ENCODE data around the gene ATP6V0A4. TPM values are rescaled to one million over a fixed set of nuclear protein-coding genes. Genes with fewer than 3 reads are reported as not detected.

ATP6V0A4 gene
- total and polyA plus RNA-seq, 3 experiments from 2014 or later = not detected

DNA sequence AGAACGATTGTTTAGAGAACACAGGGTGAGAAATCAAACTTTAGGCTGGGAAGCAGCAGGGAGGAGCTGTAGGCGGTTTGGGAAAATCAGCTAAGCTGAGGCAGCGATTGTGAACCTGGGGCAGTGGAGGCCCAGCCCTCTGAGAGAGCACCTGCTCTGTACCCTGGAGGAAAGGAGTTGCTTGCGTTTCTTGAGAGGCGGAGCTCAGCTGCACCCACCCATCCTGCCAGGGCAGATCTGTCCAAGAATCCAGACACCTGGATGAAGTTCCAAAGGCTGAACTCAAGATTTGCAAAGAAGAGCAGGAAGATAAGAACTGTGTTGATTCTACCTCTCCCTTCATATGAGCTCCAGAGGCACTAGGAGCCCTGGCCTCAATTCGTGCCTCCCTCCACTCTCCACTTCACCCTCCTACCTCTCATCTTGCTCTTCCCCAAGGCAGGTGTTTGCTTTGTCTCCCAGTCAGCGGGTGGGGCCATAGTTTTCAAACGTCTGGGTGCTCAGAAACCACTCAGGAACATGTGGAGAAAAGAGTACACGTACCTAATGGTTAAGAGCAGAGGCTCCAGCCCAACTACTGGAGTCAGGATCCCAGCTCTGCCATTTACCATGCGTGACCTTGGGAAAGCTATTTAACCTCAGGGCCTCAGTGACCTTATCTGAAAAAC is 21.7 kb downstream of the ATP6V0A4 start:
- no peaks in the 10 kb centered on the region for H3K9me3 ChIP-seq (ENCODE audit: low read length)

DNA sequence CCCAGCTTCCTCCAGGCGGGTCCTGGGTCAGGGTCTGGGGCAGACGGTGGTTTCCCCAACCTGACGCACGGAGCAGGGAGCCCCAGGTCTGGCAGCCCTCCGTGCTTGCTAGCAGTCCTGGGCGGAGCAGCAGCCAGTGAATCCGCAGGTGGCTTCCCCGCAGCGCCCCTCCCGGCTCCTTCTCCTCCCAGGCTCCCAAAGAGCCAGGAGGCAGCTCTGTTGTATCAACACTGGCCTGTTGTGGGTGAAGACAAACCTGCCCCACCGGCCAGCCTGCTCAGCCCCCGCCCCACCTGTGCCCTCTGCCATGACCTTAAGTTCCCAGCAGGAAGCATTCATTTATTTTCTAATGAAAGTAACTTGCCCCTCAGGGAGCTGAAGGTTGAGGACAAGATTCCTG is 24.2 kb downstream of the ATP6V0A4 start:
- peaks cover 3 to 5% of the 10 kb centered on the region in 2 donors for H3K27me3 Mint-ChIP-seq
- no peak overlapping the region for H3K4me3 Mint-ChIP-seq
- peak overlapping the region in 1 of 8 donors; percentile 65 for H3K27ac Mint-ChIP-seq
- no peaks in the 10 kb centered on the region for H3K36me3 Mint-ChIP-seq
- Histone ChIP-seq H3K9me3 (ENCODE audit: low read length) (no peaks in the 10 kb centered on the region), H3K4me3 (ENCODE audit: low read length) (no peak overlapping the region), H3K27me3 (ENCODE audit: insufficient read depth, low read length, poor library complexity, severe bottlenecking) (no peaks in the 10 kb centered on the region), H3K27ac (ENCODE audit: low read depth, low read length) (no peak overlapping the region), H3K4me1 (ENCODE audit: insufficient read depth, low read length) (no peaks in the 10 kb centered on the region), H3K36me3 (ENCODE audit: insufficient read depth, low read length) (no peaks in the 10 kb centered on the region)
- ChIA-PET POLR2A (no interaction called here), CTCF (no interaction called here)
- peaks cover 0 to 5% (median 0%) of the 10 kb centered on the region in 3 donors for H3K4me1 Mint-ChIP-seq
- no peaks in the 10 kb centered on the region for H3K9me3 Mint-ChIP-seq
- no peak for DNase-seq

More for the DNA sequence above, 21.7 kb downstream of the ATP6V0A4 start:
- Histone ChIP-seq H3K4me1 (ENCODE audit: insufficient read depth, low read length) (no peaks in the 10 kb centered on the region), H3K27ac (ENCODE audit: low read depth, low read length) (no peak overlapping the region), H3K4me3 (ENCODE audit: low read length) (no peak overlapping the region), H3K36me3 (ENCODE audit: insufficient read depth, low read length) (no peaks in the 10 kb centered on the region), H3K27me3 (ENCODE audit: insufficient read depth, low read length, poor library complexity, severe bottlenecking) (no peaks in the 10 kb centered on the region)
- no peak for DNase-seq
- H3K36me3 Mint-ChIP-seq = peaks cover 0 to 3% (median 0%) of the 10 kb centered on the region in 3 donors
- H3K27me3 Mint-ChIP-seq = peaks cover 1 to 5% of the 10 kb centered on the region in 2 donors
- no peaks in the 10 kb centered on the region for H3K9me3 Mint-ChIP-seq
- peak overlapping the region in 1 of 8 donors; percentile 15 for H3K27ac Mint-ChIP-seq
- no peaks in the 10 kb centered on the region for H3K4me1 Mint-ChIP-seq
- ChIA-PET POLR2A (no interaction called here), CTCF (no interaction called here)
- no peak overlapping the region for H3K4me3 Mint-ChIP-seq

DNA sequence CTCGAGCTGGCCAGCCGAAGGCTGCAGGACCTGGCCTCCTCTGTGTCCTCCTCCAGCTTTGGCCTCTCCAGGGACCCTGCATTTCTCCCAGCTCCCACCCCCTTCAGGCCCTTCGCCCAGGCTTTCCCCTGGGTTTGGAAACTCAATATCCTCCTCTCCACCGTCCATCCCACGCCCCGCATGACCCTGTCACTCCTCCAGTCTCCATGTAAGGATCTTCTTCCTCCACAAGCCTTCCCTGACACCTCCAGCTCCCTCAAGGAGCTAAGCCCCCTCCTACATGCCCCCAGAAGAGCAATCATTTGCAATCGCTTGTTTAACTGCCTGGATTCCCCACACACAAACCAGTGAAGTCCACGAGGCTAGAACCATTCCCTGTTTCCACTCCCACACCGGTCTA is 24.8 kb downstream of the ATP6V0A4 start:
- Mint-ChIP-seq H3K27me3 (peaks cover 3 to 5% of the 10 kb centered on the region in 2 donors), H3K9me3 (no peaks in the 10 kb centered on the region), H3K4me1 (peaks cover 0 to 5% (median 0%) of the 10 kb centered on the region in 3 donors), H3K4me3 (no peak overlapping the region), H3K27ac (peak overlapping the region in 1 of 8 donors; percentile 37), H3K36me3 (no peaks in the 10 kb centered on the region)
- no peak for DNase-seq
- ChIA-PET POLR2A (no interaction called here), CTCF (no interaction called here)
- no peaks in the 10 kb centered on the region for H3K27me3 ChIP-seq (ENCODE audit: insufficient read depth, low read length, poor library complexity, severe bottlenecking)
- no peak overlapping the region for H3K27ac ChIP-seq (ENCODE audit: low read depth, low read length)
- no peaks in the 10 kb centered on the region for H3K36me3 ChIP-seq (ENCODE audit: insufficient read depth, low read length)
- H3K9me3 ChIP-seq (ENCODE audit: low read length) = no peaks in the 10 kb centered on the region
- no peaks in the 10 kb centered on the region for H3K4me1 ChIP-seq (ENCODE audit: insufficient read depth, low read length)
- no peak overlapping the region for H3K4me3 ChIP-seq (ENCODE audit: low read length)

DNA sequence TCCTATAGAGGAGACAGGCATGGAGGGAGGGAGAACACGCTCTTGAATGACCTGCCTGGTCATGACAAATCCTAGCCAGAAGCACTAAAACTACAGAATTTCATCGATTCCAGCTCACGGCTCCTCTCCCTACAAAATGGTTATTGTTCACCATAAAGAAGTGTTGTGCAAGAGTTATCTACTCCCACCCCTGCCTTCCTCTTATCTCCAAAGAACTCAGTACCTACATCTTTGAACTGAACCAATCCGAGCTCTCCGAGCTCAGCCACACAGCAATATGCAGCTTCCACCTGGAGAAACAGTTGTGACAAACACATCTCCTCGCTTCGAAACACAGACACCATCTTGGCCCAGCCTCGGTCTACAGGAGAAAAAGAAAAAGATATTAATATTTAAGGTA is 27.1 kb downstream of the ATP6V0A4 start:
- Mint-ChIP-seq H3K27ac (peak overlapping the region in 2 of 8 donors; percentile 56 to 69), H3K27me3 (peaks cover 2 to 5% of the 10 kb centered on the region in 2 donors), H3K36me3 (no peaks in the 10 kb centered on the region), H3K4me1 (peaks cover 0 to 5% (median 0%) of the 10 kb centered on the region in 3 donors), H3K9me3 (no peaks in the 10 kb centered on the region), H3K4me3 (no peak overlapping the region)
- Histone ChIP-seq H3K9me3 (ENCODE audit: low read length) (no peaks in the 10 kb centered on the region), H3K4me3 (ENCODE audit: low read length) (no peak overlapping the region), H3K36me3 (ENCODE audit: insufficient read depth, low read length) (no peaks in the 10 kb centered on the region), H3K27ac (ENCODE audit: low read depth, low read length) (no peak overlapping the region), H3K4me1 (ENCODE audit: insufficient read depth, low read length) (no peaks in the 10 kb centered on the region), H3K27me3 (ENCODE audit: insufficient read depth, low read length, poor library complexity, severe bottlenecking) (no peaks in the 10 kb centered on the region)
- POLR2A ChIA-PET = interaction anchor here (0.6 kb wide), 1 partner anchor 166 kb away, joined by 11 read pairs; no protein-coding TSS in a partner anchor
- DNase-seq = no peak
- CTCF ChIA-PET = interaction anchor here (1.1 kb wide), 1 partner anchor 15 kb away, joined by 4 read pairs; no protein-coding TSS in a partner anchor

DNA sequence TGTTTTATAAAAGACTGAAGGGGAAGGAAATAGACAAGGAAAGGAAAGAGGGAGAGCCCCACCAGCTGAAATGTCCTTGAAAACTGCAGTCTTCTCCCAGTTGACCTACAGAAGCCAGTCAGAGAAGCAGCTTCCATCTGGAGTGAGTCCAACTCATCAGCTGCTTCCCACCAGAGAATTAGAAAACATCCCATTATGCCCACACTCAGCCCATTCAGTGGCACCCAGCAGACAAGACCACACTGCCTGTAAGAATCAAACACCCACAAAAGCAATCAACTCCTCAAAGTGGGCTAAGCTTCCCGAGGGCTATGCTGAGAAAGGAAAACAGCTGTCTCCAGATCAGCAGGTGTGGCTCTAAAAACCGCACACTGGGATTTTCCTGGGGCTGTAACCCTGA is 29.8 kb downstream of the ATP6V0A4 start:
- Histone ChIP-seq H3K27me3 (ENCODE audit: insufficient read depth, low read length, poor library complexity, severe bottlenecking) (no peaks in the 10 kb centered on the region), H3K36me3 (ENCODE audit: insufficient read depth, low read length) (no peaks in the 10 kb centered on the region), H3K27ac (ENCODE audit: low read depth, low read length) (no peak overlapping the region), H3K4me1 (ENCODE audit: insufficient read depth, low read length) (no peaks in the 10 kb centered on the region), H3K4me3 (ENCODE audit: low read length) (no peak overlapping the region), H3K9me3 (ENCODE audit: low read length) (no peaks in the 10 kb centered on the region)
- Mint-ChIP-seq H3K27me3 (peaks cover 1 to 2% of the 10 kb centered on the region in 2 donors), H3K27ac (peak overlapping the region in 1 of 8 donors; percentile 51), H3K4me1 (peaks cover 0 to 5% (median 0%) of the 10 kb centered on the region in 3 donors), H3K36me3 (no peaks in the 10 kb centered on the region), H3K4me3 (no peak overlapping the region), H3K9me3 (no peaks in the 10 kb centered on the region)
- ChIA-PET POLR2A (no interaction called here), CTCF (interaction anchor here (0.9 to 1.8 kb wide), 3 partner anchors 9 to 30 kb away, joined by 3 read pairs; no protein-coding TSS in a partner anchor)
- no peak for DNase-seq

DNA sequence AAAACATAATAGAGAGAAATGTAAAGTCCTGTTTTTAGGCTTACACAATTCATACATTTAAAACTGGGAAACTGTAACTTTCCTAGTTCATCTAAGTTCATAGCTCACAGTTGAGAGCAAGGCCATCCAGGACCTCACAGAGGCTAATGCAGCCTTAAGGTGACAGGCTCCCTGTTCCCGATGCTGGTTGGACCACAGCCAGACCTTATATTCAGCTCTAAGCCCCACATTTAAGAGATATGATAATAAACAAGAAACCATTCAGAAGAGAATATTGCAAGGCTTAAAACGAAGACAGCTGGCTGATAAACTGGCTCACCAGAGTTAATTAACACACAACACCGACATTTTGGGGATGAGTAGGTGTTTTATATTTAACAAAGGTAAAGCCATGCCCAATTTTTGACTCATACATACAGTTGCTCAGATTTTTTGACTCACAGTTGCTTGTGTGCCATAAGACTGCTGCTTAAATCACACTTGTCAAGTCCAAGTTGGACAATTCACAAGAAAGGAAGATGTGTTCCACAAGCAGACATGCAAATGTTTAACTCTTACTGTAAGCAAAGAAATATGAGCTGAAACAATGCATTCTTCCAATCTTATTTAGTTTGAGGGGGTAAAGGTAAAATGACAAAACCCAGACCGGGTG is 41.3 kb downstream of the ATP6V0A4 start:
- Histone ChIP-seq H3K9me3 (ENCODE audit: low read length) (no peaks in the 10 kb centered on the region), H3K27me3 (ENCODE audit: insufficient read depth, low read length, poor library complexity, severe bottlenecking) (no peaks in the 10 kb centered on the region), H3K27ac (ENCODE audit: low read depth, low read length) (no peak overlapping the region), H3K4me3 (ENCODE audit: low read length) (no peak overlapping the region), H3K4me1 (ENCODE audit: insufficient read depth, low read length) (peaks cover 20% of the 10 kb centered on the region), H3K36me3 (ENCODE audit: insufficient read depth, low read length) (no peaks in the 10 kb centered on the region)
- H3K36me3 Mint-ChIP-seq = peaks cover 0 to 2% (median 0%) of the 10 kb centered on the region in 3 donors
- H3K9me3 Mint-ChIP-seq = no peaks in the 10 kb centered on the region
- no peak overlapping the region for H3K4me3 Mint-ChIP-seq
- peak overlapping the region in 3 of 8 donors; percentile 56 to 81 (median 70) for H3K27ac Mint-ChIP-seq
- POLR2A ChIA-PET = interaction anchor here (0.8 kb wide), 1 partner anchor 337 kb away, joined by 3 read pairs; no protein-coding TSS in a partner anchor
- peaks cover 0 to 3% of the 10 kb centered on the region in 2 donors for H3K27me3 Mint-ChIP-seq
- CTCF ChIA-PET = interaction anchor here (0.7 to 0.9 kb wide), 2 partner anchors 9 to 14 kb away, joined by 3 to 4 read pairs; no protein-coding TSS in a partner anchor
- H3K4me1 Mint-ChIP-seq = peaks cover 19 to 33% (median 32%) of the 10 kb centered on the region in 3 donors
- DNase-seq = no peak

DNA sequence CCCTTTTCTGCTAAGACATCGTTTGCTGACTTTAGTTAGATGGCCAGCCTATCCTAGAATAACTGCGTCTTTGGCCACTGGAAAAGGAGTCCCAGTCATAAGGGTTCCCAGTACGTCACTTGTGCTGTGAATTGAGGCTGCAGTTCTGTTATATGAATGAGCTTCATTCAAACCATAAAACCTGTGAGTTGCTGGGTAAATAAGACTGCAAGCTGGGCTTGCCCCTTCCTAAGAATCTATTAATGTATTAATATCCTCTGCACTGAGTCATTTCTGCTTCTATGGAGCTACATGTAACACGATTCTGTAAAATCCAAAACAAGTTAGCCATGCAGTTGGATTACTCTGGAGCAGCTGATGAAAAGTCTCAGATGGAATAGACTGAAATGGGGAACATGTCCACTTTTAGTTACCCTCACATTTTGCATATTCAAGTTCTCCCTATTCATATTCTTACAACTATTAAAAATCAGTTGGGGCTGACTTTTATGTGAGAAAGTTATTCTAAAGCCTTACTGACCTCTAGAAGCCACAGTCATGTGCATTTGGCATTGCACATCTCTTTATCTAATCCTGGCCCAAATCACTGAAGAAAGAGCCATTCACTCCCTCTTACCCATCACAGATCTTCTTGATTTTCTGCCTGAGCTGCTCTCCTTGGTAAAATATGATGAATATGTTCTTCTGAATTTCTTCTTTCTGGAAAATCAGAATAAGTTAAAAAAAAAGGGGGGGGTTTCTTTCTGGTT is 42.0 kb downstream of the ATP6V0A4 start:
- Histone ChIP-seq H3K27ac (ENCODE audit: low read depth, low read length) (no peak overlapping the region), H3K4me1 (ENCODE audit: insufficient read depth, low read length) (peaks cover 24% of the 10 kb centered on the region), H3K9me3 (ENCODE audit: low read length) (no peaks in the 10 kb centered on the region), H3K36me3 (ENCODE audit: insufficient read depth, low read length) (no peaks in the 10 kb centered on the region), H3K27me3 (ENCODE audit: insufficient read depth, low read length, poor library complexity, severe bottlenecking) (no peaks in the 10 kb centered on the region), H3K4me3 (ENCODE audit: low read length) (no peak overlapping the region)
- no peak for DNase-seq
- Mint-ChIP-seq H3K4me3 (peak overlapping the region in 1 of 7 donors; percentile 9), H3K27ac (peak overlapping the region in 5 of 8 donors; percentile 56 to 88 (median 81)), H3K36me3 (peaks cover 0 to 2% (median 0%) of the 10 kb centered on the region in 3 donors), H3K27me3 (peaks cover 0 to 3% of the 10 kb centered on the region in 2 donors), H3K9me3 (no peaks in the 10 kb centered on the region), H3K4me1 (peaks cover 23 to 40% (median 38%) of the 10 kb centered on the region in 3 donors)
- POLR2A ChIA-PET = interaction anchor here (0.8 kb wide), 1 partner anchor 338 kb away, joined by 3 read pairs; no protein-coding TSS in a partner anchor
- CTCF ChIA-PET = interaction anchor here (0.9 to 1.9 kb wide), 3 partner anchors 15 to 28 kb away, joined by 3 to 8 read pairs (median 4); no protein-coding TSS in a partner anchor
